Mesodermal cell (in vitro differentiated cells): ENCODE measurements around the gene TEX26. TPM values are rescaled to one million over a fixed set of nuclear protein-coding genes. Genes with fewer than 3 reads are reported as not detected.

Experiments
- H3K27ac ChIP-seq: 2 replicates; pipeline ENCODE4 v1.7.0; 2013; ENCODE audit warnings: mild to moderate bottlenecking, low read depth, low read length, moderate library complexity; ENCODE audit not compliant: severe bottlenecking
- H3K36me3 ChIP-seq: 2 replicates; pipeline ENCODE4 v1.7.1; 2013; ENCODE audit warnings: mild to moderate bottlenecking, low read length, moderate library complexity; ENCODE audit not compliant: control insufficient read depth, insufficient read depth
- H3K4me1 ChIP-seq: one replicate; pipeline ENCODE4 v1.7.1; 2013; ENCODE audit warnings: mild to moderate bottlenecking, low read length; ENCODE audit not compliant: insufficient read depth, control insufficient read depth, poor library complexity, severe bottlenecking
- H3K4me3 ChIP-seq: 2 replicates; pipeline ENCODE4 v1.7.0; 2013; ENCODE audit warnings: low read length, control low read depth, mild to moderate bottlenecking; ENCODE audit not compliant: insufficient read depth, poor library complexity, severe bottlenecking; ENCODE audit errors: extremely low read depth
- H3K9me3 ChIP-seq: 2 replicates; pipeline ENCODE4 v1.7.1; 2013; ENCODE audit warnings: mild to moderate bottlenecking, low read length, moderate library complexity; ENCODE audit not compliant: control insufficient read depth
- WGBS, 2 experiments: methylation state at CpG; one replicate each; pipeline ENCODE4 v1.1.5; 2013; ENCODE audit warnings: missing lambda C conversion rate in 2 of 2; ENCODE audit not compliant: insufficient coverage in 2 of 2; 5-methylcytosine and 5-hydroxymethylcytosine counted together
- polyA plus RNA-seq, 2 experiments: library from polyadenylated mRNA; stranded (reverse); fragments of 50-300 nt; gene quantifications; one replicate each; pipeline ENCODE4 v1.2.3, GENCODE V29; 2013

Gene TEX26
- polyA plus RNA-seq (2013, experiment 1 of 2) = 0.77 TPM
- 0.76 TPM for polyA plus RNA-seq (2013, experiment 2 of 2)

DNA sequence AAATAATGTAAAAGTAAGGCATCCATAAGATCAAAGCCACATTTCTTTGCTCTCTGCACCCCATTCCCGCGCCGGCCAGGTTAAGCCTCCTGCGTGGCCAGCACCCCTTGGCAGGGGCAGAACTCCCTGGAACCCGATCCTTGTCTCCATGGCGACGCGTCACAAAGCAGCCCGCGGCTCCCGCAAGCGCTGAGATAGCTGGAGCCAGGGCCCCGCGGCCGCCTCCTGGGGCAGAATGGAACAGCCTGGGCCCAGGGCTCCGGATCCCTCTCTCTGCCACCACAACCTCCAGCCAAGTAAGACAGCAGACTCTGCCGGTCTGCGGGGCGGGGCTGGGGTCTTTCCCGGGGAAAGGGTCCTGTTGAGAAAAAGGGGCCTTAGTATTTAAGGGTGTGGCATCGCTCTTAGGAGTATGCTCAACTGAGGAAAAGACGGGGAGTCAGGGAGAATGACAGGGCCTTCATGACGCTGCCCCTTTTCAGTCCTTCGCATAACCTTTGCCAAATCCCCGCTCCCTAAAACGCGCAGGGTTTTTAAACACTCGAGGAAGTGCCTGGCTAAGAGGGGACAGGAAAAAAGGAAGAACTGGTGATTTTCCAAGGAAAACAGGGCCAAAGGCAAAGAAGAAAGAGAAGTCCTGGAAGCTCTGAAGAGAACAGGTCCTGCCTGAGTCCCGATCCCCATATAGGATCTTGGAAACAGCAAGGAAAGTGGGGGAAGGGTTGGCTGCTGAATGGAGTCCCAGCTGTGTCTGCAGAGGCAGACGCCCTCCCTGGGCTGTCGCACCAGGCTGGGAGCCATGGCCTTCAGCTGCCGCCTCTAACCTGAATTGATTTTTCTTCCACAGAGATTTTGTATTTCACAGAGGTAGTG lies at the start of gene TEX26:
Gene TEX26 (plus strand): TSS at position 176 of the 873 bp plus-strand sequence. CDS start 60 bp downstream, at position 236.
- Histone ChIP-seq H3K36me3 (no peaks in the 10 kb centered on the region), H3K27ac (peak within 1 kb of the TSS; percentile 39), H3K9me3 (no peaks in the 10 kb centered on the region), H3K4me3 (no peak within 1 kb of the TSS), H3K4me1 (peaks cover 6% of the 10 kb centered on the region)
- WGBS, 2 experiments = 22 to 29% methylated on average over 15 to 25 of the region's 32 CpGs

DNA sequence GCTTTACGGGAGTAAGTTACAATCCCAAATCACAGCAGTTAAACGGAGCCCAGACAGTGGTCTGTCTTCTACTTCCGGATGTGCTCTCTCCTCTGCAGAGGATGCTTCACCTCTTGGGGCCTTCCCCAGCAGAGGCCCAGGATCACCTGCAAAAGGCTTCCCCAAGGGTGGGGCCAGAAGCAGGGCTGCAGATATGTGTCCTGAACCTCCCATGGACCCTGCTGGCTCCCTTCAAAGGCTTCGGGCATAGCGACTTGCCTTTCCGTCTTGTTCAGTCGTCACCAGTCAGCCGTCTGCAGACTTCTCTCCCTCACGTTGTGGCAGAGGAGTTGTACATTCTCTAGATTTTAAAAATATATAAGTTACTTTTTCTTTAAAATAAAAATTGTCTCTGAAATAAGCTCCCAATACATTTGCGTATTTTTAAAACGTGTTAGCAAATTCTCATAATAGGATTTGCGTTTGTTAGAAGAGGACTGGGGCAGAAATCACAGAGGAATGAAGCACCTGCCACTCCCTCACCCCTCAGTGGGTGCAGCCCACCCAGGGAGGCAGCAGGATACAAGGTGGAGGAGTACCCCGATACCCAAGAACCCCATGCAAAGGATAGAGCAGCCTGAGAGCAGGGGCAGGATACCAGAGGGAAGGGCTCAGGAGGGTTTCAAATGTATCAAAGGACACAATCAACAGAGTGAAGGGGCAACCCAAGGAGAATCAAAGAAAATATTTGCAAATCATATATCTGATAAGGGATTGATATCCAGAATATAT lies 49.3 kb upstream of the TEX26 start:
- peaks cover 11% of the 10 kb centered on the region for H3K4me1 ChIP-seq
- no peaks in the 10 kb centered on the region for H3K36me3 ChIP-seq
- H3K4me3 ChIP-seq = no peak overlapping the region
- H3K9me3 ChIP-seq = no peaks in the 10 kb centered on the region
- H3K27ac ChIP-seq = peak overlapping the region; percentile 43
- 91% methylated on average over 4 to 8 of the region's 13 CpGs for WGBS, 2 experiments

DNA sequence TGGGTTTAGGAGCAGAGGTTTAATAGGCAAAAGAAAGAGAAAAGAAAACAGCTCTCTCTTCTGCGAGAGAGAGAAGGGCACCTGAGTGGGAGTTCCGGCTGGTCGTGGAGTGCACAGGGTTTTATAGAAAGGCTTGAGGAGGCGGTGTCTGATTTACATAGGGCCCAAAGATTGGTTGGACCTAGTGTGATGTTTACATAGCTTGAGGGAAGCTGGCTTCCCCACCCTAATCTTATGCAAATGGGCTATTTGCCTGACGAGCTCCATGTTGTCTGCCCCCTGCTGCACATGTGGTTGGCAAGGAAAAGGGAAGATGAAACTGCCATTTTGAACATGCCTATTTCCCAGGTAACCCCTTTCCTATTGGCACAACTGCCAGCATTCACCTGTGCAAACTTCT lies 47.9 kb upstream of the TEX26 start:
- WGBS, 2 experiments = 80 to 91% methylated on average over 5 of the region's 5 CpGs
- H3K27ac ChIP-seq = no peak overlapping the region
- H3K4me1 ChIP-seq = peaks cover 11% of the 10 kb centered on the region
- peaks cover 9% of the 10 kb centered on the region for H3K9me3 ChIP-seq
- H3K36me3 ChIP-seq = no peaks in the 10 kb centered on the region
- no peak overlapping the region for H3K4me3 ChIP-seq

DNA sequence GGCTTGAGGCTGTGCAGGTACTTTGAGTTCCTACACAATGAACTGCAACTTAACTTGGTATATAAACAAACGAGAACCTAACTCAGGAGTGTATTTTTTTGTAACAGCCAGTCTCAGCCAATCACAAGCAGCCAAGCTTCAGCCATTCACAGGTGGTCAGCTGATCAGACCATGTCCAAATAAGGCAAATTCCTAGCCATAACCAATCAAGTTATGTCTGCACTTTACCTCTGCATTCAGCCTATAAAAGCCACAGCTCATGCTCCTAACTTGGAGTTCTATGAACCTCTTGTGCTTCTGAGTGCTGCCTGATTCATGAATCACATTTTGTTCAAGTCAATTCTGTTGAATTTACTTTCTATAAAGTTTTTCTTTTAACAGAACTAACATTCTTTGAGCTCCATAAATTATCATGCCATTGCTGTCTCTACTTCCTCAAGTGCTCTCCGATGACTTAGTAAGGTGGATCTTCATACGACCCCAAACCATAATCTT lies 43.2 kb upstream of the TEX26 start:
- H3K4me1 ChIP-seq = no peaks in the 10 kb centered on the region
- no peaks in the 10 kb centered on the region for H3K36me3 ChIP-seq
- H3K27ac ChIP-seq = no peak overlapping the region
- H3K9me3 ChIP-seq = peaks cover 11% of the 10 kb centered on the region
- no peak overlapping the region for H3K4me3 ChIP-seq
- WGBS, 2 experiments = 60% methylated on average over 1 of the region's 3 CpGs; no CpG with 5 or more reads in 1 of the 2 experiments

DNA sequence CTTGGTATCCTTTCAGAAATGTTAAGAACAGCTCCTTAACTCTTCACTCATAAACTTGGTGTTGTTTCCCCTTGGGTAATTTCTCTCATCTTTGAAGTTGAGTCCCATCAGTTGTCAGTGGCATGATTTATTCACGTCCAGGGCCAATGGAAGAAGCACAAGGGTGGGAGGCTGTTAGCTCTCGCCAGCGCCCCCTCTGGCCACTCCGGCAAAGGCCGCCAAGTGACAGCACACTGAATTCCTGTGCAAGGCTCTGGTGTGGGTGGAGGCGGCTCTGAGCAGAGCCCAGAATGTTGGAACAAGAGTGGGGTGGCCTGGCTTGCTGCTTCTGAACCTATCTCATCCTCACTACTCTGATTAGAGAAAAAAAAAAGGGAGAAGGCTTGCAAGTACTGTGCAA lies 39.5 kb upstream of the TEX26 start:
- Histone ChIP-seq H3K4me1 (peaks cover 12% of the 10 kb centered on the region), H3K36me3 (no peaks in the 10 kb centered on the region), H3K9me3 (peaks cover 11% of the 10 kb centered on the region), H3K4me3 (no peak overlapping the region), H3K27ac (no peak overlapping the region)
- WGBS, 2 experiments = 0 to 39% methylated on average over 1 to 5 of the region's 6 CpGs

DNA sequence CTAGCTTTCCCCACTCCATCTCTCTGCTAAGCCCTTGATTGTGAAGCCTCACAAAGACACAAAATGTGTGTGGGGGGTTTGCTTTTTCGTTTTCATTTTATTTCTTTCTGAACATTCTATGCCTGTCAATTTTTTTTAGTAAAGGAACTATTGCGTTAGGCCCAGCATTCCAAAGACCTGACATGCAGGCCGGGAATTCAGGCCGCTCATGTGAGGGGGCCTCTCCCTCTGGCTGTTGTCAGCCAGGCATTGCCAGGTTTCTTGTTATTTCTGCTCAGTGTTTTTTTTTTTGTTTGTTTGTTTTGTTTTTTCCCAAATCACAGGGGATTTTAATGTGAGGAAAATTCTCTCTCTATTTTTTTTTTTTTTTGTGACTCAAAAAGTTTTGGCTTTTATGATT lies 36.7 kb upstream of the TEX26 start:
- Histone ChIP-seq H3K4me3 (no peak overlapping the region), H3K9me3 (no peaks in the 10 kb centered on the region), H3K4me1 (peaks cover 32% of the 10 kb centered on the region), H3K36me3 (no peaks in the 10 kb centered on the region), H3K27ac (peak overlapping the region; percentile 86)
- 44 to 67% methylated on average over 2 to 3 of the region's 4 CpGs for WGBS, 2 experiments

DNA sequence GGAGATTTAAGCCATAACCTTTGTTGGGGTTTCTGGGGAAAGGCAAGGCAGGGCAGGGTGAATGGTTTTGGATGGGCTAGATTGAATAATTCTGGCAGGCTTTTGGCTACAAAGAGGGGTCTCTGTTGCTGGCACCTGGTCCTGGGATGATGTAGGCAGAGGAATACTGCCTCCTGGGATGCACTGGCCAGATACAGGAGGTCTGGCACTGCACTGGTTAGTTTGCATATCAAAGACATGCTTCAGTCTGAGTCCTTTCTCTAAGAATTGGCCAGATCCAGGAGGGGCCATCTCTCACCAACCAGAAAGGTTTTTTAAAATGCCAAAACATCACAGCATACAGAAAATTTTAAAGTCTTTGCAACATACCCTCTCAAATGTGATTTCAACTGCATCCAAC lies 34.4 kb upstream of the TEX26 start:
- H3K9me3 ChIP-seq = no peaks in the 10 kb centered on the region
- H3K27ac ChIP-seq = no peak overlapping the region
- H3K4me3 ChIP-seq = no peak overlapping the region
- H3K4me1 ChIP-seq = peaks cover 32% of the 10 kb centered on the region
- H3K36me3 ChIP-seq = no peaks in the 10 kb centered on the region

DNA sequence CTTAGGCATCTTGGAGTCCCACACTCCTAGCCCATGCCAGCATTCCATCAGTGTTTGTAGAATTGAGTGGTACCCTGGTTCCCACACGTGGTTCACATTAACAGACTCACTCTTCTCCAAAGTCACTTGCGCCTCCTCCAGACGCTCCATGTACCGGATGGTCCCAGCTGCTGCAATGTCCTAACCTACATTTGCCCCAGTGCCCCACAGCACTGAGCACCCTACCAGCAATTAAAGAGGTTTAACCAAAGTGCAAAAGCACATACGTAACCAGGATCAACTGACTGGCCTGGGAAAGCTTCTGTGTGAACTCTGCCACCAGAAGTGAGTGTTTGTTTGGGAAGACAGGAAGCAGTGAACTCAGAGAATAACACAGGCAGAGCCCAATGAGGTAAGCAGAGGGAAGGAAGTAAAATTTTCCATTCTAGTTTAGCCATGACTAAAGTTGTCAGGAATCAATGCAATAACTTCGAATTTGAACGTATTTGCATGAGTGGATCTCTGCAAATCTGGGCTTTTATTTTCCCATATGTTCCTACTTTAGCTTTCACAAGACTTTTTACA lies 33.7 kb upstream of the TEX26 start:
- H3K36me3 ChIP-seq = no peaks in the 10 kb centered on the region
- no peaks in the 10 kb centered on the region for H3K9me3 ChIP-seq
- peak overlapping the region; percentile 89 for H3K27ac ChIP-seq
- no peak overlapping the region for H3K4me3 ChIP-seq
- WGBS, 2 experiments = 87% methylated on average over 7 of the region's 7 CpGs; no CpG with 5 or more reads in 1 of the 2 experiments
- H3K4me1 ChIP-seq = peaks cover 32% of the 10 kb centered on the region

DNA sequence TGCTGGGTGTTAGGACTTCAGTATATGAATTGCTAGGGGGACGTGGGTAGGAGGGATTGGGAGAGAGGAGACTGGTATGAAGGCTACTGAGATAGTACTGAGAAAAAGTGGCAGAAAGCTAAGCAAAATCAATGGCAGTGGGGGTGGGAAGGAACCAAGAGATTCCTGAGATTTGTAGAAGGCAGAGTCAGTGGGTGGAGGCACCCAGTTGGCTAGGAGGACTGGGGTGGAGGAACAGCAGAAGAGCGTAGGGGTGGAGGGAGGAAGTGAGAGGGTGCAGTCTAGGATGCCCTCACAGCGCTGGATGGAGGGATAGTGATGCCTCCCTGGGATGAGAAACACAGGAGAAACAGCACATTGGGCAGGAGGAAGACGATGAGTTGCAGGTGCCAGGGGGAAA lies 32.0 kb upstream of the TEX26 start:
- no peak overlapping the region for H3K4me3 ChIP-seq

DNA sequence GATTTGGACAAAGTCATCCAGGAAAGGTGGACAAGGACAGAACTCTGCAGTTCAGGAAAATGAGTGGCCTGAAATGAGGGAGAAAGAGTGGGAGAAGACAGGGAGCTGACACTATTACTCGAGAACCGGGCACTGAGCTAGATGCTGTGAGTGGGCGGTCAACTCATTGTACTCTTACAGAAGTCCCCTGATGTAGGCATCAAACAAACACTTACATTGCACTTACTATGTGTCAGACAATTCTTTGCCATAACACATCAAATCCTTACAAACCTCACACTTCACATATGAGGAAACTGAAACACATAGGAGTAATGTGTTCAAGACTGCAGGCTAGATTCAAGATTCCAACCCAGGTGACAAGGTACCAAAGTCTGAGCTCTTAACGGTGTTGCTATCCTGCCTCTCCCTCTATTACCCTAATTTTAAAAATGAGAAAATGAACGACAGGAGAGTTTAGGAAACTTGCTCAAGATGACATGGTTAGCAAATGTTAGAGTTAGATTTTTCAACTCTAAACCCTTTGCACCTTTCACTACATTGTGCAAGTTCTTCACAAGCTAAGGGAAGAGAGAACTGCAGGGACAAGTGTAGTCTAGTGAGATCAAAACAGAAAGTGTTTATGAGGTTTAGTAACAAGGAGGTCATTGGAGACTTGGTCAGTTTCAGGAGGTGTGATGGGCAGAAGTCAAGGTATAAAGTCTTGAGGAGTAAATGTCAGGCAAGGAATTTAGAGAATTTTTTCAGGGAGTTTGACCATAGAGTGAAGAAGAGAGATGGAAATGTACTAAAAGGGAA lies 31.3 kb upstream of the TEX26 start:
- Histone ChIP-seq H3K9me3 (no peaks in the 10 kb centered on the region), H3K4me1 (peaks cover 30% of the 10 kb centered on the region), H3K4me3 (no peak overlapping the region), H3K36me3 (no peaks in the 10 kb centered on the region), H3K27ac (no peak overlapping the region)
- WGBS, 2 experiments = 83 to 90% methylated on average over 2 of the region's 5 CpGs

More for the DNA sequence above, 32.0 kb upstream of the TEX26 start:
- 90 to 96% methylated on average over 4 of the region's 4 CpGs for WGBS, 2 experiments
- Histone ChIP-seq H3K27ac (no peak overlapping the region), H3K4me1 (peaks cover 32% of the 10 kb centered on the region), H3K9me3 (no peaks in the 10 kb centered on the region), H3K36me3 (no peaks in the 10 kb centered on the region)
